HG03108 (cell line): ENCODE results near the gene ADRA2B.

Source experiments
- ATAC-seq: cut with Tn5 transposase; IDR thresholded peaks from one replicate; pipeline ENCODE4 v1.9.1; 2021; ENCODE audit warnings: moderate library complexity; ENCODE audit not compliant: unreplicated experiment

The ADRA2B gene

DNA sequence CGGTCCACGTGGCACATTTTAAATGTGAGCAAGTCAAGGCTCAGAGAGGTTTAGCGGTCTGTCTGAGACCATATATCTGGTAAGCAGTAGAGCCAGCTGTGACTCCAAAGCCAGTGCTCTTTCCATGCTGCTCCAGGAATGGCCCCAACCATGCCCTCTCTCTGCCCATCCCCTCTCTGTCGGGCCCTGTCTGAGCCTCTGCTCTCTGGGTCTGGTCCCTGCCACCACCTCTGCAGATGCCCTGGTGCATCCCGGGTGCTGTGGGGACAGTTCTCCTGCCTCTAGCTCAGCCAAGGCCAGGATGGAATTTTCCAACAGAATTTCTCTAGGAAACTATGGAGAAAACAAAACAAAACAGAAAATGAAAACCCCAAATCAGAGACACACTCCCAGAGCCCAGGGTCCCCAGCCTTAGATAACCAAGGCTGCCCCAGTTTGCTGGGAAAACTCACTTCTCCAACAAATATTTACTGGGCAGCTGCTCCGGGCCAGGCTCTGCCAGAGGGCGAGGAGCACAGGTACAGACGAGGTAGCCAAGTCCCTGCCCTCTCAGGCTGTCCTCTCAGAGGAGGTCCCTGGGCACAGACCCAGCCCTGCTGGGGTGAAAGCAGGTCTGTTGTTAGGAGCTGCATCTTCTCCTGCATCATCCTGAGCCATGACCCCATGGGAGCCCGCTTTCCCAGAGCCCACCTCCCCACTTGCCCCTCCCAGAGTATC is 9.2 kb downstream of the ADRA2B start:
- ATAC-seq = no peak

DNA sequence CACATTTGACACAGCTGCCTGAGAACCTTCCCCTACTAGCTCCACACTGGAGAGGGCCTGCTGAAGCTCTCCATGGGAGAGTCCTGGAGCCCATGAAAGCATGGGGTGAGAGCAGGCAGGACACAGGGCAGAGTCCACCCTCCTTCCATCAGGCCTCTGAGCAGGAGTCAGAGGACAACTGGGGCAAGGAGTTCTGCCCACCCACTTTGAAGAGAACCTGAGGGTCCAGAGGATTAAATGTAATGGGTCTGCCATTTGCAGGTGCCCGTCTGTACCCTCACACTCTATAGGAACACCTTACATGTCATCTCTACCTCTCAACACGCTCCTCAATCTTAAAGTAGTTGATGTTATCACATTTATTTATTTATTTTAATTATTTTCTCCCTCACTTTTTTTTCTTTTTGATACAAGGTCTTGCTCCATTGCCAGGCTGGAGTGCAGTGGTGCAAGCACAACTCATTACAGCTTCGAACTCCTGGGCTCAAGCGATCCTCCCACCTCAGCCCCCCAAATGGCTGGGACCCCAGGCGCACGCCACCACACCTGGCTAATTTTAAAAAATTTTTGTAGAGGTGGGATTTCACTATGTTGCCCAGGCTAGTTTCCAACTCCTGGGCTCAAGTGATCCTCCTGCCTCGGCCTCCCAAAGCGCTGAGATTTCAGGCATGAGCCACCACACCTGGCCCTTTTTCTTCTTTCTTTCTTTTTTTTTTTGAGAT is 10.2 kb downstream of the ADRA2B start:
- ATAC-seq = no peak

DNA sequence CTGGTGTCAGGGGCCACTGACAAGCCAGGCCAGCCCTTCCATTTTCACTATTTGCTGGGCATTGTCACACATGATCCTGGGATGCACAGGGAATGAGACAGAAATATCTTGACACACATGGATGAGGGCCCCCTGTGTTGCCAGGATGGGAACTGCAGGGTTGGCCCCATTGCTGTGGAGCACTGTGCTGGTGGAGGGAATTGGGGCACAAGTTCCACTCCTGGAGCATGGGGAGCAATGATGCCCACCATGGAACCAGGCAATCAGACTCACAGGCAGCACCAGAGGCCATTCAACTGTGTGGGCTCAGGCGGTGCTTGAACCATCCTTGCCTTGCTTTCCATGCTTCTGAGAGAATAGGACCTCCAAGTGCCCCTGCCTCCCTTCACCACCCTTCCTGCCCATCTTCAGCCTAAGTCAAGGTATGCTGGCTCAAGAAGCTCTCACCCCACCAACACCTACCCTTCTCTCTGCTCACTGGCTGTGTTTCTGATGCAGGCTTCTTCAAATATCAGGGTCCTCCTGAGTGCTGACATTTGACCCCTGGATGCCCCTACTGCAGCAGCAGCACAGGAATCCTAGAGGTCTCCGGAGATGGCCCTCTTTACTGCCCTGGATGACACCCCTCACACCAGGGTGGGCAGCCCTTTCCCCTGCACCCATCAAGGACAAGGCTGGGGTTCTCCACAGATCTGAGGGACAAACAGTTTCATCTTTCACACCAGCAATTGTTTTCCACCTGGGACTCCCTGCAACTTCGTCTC is 11.0 kb downstream of the ADRA2B start:
- ATAC-seq = no peak

DNA sequence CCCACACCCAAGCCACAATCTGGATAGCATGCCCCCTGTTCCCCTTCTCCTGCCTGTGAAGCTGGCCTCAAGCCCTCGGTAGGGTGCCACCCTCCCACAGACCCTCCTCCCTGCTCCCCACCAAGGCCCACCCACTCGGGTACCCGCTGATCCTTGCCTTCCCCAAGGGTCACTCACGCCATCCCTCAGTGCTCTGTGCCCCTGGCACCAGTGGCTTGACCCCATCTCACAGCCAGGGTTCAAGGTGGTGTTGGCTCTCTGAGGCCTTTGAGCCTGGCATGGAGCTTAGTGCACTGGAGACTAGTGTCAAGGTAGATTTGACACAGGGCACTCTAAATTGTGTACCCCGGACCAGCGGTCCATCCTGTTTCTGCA is 11.9 kb downstream of the ADRA2B start:
- no peak for ATAC-seq

DNA sequence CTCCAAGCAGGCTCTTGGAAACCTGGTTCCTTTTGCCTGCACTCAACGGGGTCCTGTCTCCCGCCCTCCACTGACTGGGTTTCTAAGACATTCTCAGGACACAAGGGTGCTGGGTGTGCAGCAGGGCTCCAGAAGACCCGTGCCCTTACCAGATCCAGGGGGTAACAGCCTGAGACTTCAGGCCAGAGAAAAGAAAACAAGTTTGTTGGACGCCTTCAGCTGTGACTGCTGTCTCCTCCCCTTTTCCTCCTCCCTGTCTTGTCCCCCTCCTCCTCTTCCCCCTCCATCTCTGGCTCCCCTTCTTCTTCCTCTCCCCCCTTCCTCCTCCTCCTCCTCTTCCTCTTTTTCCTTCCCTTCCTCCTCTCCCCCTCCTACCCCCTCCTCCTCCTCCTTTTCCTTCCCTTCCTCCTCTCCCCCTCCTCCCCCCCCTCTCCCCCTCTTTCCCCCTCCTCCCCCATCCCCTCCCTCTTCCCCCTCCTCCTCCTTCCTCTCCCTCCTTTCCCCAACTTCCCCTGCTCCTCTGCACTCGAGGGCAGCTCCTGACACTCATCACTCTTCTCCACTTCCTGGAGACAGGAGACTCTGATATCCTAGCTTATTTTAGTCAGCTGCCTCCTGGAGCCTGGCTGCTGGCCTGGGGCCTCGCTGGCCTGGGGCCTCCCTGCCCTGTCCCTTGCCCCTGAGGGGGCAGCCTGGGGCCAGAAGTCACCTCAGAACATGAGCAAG is 12.4 kb downstream of the ADRA2B start:
- ATAC-seq = no peak

DNA sequence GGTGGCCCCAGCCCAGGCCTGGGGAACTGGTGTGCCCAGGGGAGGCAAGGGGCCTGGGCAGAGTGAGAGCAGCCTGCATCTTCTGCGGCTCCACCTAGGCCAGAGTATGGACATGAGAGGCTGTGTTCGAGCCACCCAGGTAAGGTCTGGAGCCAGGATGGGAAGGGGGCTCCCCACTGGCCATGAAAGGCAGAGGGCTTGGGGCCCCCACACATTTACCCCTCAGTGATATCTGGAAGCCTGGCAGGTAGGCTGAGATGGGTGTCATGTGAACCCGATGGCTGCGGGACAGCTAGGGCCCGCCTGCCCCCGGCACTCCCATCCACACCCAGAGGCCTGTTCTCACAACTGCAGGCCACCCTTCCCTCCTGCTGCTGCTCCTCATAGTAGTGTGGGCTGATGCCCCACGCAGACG is 13.2 kb downstream of the ADRA2B start:
- ATAC-seq = no peak

DNA sequence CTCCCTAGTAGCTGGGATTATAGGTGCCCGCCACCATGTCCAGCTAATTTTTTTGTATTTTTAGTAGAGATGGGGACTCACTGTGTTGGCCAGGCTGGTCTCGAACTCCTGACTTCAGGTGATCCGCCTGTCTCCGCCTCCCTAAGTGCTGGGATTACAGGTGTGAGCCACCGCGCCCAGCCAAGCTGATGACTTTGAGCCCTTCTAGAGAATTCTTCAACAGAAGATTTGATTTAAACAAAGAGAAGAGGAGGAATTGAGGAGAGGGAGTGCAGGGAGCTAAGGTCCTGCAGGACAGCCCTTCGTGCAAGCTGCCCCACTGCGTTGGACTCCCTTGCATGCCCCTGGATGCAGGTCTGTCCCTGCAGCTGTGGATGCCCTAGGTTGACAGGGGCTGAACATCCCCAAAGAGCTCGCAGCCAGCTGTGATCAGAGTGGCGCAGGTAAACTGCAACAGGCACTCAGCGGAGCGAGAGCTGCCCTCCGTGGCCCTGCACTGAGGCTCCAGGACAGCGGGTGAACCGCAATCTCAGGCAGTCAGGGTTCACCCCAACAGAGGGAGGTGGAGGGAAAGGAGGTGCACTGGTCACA is 13.7 kb downstream of the ADRA2B start:
- no peak for ATAC-seq

DNA sequence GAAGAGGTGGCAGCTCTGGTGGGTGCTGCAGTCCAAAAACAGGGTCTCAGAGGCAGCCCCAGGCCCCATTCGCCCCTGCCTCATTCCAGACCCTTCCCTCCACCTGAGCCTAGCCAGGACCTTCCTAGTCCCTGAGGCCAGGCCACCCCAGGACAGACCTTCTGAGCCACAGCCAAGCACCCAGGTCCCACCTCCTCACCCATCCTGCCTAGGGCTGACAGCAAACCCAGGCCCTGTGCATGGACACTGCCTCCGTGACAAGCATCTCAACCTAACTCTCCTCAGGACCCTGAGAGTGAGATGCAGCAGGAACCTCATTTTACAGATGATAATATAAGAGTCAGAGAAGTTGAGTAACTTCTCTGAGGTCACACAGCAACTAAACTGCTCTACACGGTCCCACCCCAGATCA is 15.5 kb downstream of the ADRA2B start:
- no peak for ATAC-seq

DNA sequence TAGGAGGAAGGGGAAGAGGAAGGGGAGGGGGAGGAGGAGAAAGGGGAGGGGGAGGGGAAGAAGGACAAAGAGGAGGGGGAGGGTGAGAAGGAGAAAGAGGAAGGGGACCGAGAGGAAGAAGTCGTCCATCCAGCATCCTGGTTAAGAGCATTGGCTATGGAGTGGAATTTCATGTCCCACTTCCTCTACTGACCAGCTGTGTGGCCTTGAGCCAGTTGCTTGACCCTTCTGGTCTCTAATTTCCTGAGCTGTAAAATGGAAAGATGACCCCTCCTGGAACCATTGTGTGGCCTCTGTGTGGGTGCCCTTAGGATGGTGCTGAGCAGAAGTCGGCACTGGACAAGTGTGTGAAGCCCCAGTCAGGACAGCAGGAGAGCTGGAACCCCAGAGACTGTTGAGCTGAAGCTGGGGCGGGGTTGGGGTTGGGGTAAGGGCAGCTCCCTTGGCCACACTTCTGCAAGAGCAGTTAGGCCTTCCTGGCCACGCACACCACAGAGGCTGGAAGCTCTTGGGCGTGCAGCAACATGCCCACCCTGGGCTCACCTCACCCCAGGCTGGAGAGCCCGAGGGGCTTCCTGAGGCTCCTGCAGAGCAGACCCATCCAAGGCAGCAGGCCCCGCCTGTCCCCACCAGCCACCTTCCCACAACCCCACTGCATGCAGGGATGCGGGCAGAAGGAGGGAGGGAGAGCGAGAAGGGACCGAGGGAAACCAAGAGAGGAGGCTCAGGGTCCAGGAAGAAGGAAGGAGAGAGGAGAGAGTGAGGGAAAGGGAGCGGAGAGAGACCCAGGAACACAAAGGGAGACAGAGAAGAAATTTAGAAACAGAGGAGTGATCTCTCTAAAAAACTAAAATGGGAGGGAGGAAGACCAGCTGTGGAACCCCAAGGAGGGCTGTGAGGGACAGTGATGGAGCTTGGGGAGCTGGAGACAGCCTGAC is 16.2 kb downstream of the ADRA2B start:
- ATAC-seq = no peak

DNA sequence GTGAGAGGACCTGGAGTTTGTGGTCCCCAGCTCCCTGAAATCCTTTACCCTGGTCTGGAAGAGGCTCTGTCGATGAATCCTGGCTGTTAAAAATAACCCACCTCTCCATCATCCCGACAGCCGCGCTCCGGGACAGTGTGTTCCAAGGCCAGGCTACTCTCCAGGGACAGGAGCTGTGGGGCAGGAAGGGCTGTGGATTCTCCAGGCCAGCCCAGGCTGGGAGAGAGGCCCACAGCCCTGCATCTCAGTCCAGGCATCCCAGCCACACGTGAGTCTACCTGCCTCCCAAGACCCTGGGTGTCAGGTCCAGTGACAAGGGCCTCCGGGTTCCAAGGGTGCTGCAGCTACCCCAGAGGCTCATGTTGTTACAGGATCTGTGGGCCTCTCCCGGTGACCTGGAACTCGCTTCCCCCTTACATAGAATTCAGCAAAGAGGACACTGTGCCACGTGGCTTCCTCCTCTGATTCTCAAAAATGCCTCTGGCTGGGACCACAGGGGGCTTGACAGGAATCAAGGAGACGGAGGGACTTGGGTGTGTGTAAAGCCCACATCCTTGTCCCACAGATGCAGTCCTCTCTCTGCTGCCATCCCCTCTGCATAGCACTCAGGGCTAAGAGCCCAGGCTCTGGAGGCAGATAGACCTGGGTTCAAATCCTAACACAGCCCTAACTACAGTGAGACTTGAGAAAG is 17.3 kb downstream of the ADRA2B start:
- no peak for ATAC-seq

DNA sequence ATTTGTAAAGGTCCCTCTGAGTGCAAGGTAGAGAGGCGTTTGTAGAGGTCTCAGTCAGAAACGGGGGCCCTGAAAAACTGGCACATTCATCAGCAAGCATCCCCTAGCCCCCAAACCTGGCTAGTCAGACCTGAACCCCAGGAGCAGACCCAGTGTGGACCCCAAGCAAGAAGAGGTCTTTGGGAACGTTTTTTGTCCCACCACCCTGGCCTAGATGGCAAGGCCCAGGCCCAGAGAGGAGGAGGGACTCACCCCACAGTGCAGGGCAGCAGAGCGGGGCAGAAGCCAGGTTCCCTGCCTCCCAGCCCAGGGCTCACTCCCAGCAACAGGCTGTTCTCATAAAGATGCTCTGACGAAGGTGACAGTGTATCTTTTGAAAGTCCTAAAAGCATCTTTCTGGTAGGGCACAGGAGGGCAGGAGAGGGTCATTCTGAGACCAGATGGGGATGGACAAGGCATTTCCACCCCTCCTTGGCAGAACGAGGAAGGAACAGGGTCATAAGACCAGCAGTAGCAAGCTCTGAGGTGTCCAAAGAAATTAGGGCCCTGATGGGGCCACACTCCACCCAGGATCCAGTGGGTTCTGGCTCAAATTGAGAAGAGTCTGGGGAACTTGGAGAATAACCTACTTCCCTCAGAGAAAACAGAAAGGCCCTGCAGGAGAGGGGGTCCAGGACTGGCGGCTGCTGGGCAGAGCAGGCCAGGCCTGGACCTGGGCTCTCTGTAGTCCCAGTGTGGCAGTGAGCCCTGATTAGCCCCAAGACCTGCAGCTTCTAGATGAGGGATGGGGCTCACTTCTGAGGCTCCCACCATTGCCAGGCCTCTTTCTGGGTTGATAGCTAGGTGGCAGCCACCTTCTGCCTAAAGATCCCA is 18.2 kb downstream of the ADRA2B start:
- ATAC-seq = no peak

DNA sequence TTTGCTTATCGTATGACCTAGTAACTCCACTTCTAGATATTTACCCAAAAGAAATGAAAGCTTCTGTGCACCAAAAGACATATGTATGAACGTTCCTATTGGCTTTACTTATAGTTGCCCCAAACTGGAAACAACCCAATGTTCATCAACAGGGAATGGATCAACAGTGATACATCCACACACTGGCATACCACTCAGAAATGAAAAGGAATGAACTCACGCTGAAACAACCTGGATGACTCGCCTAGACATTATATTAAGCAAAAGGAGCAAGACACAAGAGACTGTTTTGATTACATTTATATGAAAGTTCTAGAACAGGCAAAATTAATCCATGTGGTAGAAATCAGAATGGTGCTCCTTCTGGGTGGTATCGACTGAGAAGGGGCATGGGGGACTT is 18.9 kb downstream of the ADRA2B start:
- no peak for ATAC-seq

DNA sequence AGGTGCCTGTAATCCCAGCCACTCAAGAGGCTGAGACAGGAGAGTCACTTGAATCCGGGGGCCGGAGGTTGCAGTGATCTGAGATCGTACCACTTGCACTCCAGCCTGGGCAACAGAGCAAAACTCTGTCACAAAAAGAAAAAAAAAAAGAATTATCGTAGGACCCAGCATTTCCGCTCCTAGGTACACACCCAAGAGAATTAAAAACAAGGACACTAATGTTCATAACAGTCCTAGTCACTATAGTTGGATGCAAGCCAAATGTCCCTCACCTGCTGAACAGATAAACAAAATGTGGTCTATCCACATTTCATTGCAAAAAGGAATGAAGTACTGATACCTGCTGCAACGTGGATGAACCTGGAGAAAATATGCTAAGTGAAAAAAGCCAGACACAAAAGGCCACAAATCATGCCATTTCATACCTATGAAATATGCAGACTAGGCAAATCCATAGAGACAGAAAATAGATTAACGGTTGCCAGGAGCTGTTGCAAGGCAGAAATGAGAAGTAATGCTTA is 21.2 kb downstream of the ADRA2B start:
- ATAC-seq = no peak

DNA sequence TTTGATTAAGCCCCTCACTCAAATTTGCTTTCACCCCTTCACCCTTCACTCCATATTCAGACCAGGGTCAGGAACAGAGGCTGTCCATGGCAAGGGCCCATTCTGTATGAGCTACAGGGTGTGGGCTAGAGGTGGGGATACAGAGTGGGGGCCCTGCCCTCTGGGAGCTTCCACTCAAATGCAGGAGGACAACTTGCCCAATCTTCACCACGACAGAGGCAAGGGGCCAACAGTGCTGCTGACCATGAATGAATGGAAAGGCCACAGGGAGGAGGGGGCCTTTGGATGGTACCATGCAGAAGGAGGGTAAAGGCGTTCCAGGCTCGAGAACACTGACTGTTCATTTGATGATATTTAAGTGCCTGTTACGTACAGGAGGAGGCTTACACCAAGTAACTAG is 22.8 kb downstream of the ADRA2B start:
- ATAC-seq = no peak

DNA sequence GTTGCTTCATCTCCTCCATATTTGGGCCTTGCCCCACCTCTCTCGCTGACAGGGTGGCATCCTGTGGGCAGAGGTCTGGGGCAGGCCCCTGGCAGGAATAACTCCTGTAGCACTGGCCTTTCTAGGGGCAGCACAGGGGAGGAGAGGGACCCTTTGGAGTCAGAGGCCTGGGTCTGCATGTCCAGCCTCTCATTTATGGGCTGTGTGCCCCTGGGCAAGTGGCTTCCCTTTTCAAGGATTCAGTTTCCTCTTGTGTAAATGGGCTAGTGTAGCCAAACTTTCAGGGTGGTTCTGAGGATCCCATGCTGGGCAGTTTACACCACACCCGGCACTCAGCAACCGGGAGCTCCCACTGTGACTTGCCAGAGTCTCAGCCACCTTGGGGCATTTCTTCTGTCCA is 23.4 kb downstream of the ADRA2B start:
- ATAC-seq = no peak

DNA sequence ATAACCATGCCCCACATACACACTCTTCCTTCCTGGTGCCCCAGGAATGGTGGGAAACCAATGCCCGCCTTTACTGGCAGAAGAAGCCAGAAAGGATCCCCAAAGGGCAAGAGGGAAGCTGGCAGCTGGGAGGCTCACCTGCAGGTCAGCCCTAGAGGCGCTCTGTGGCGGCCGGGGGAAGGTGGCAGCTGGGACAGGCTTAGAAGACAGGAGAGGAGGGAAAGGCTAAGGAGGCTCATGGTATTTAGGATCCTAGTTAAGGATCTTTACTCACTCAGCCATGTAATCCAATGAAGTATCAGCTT is 23.8 kb downstream of the ADRA2B start:
- ATAC-seq = no peak

DNA sequence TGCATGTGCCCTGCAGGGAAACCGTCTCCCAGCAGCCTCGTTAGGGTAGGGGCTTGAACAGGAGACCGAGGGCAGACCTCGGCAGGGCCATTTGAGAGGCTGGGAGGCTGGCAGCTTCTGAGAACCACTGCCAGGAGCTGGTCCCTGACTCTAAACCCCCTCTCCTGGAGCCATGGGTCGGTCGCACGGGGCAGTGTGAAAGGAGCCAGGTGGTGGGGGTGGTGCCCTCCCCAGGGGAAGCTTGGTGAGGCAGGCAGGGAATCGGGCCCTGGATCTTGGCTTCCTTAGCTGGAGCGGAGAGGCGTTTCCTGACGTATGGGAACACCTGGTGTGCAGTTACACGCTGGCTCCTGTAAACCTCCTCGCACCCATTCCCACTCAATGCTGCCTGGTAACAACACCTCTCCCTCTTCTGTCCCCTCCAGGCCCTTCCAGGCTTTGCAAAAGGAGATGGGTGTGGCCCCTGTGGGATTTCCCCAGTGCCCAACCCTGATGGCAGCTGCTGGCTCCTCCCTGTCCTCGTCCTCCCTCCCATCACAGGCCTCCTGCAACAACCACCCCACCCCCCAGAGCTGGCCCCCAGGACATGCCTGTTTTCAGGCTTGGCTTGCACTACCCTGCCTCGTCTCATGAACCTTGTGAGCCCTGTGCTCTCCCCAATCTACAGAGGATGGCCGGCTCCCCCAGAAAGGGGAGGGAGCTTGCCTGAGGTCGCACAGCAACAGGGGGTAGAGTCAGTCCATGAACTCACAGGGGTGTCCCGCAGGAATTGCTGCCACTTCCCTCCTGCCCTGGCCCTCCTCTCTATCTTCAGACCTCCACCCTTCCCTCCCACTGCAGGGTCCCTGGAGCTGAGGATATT is 24.4 kb downstream of the ADRA2B start:
- no peak for ATAC-seq
